ENCODE data around the gene BGLAP. TPM values are rescaled to one million over a fixed set of nuclear protein-coding genes. Genes with fewer than 3 reads are reported as not detected.

The BGLAP gene
- total RNA-seq, 6 experiments from 2014 or later: 0.44 to 1.5 (median 1.2) TPM; not detected in 2

DNA sequence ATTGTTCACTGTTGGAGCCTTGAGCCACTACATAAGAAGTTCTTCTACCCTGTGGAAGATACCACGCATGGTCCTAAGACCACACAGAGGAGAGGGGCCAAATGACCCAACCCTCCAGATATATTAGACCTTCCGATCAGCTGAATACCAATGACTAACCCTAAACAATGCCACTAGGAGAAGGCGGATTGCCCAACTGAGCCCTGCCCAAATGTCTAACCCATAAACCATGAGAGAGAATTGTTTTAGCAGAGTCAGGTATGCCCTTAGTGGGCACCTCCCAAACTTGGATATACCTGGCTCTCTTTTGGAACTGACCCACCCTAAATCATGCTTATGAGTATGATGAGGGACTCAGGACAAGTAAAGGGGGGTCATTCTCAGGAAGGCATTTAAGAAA is 28.3 kb downstream of the BGLAP start:
- Histone ChIP-seq H3K27me3 (no peaks in the 10 kb centered on the region), H3K36me3 (peaks cover 0 to 88% (median 42%) of the 10 kb centered on the region in 4 donors), H3K27ac (no peak overlapping the region), H3K4me3 (no peak overlapping the region), H3K4me1 (peaks cover 0 to 18% (median 0%) of the 10 kb centered on the region in 4 donors), H3K9me3 (no peaks in the 10 kb centered on the region)
- TF ChIP-seq CTCF (IDR thresholded peaks at IDR 0.05): no peak
- TF ChIP-seq POLR2A (IDR thresholded peaks at IDR 0.05): no peak
- 100% methylated on average over 2 of the region's 3 CpGs for WGBS (ENCODE audit: insufficient coverage, low coverage, low lambda C conversion rate, missing lambda C conversion rate)
- DNase-seq (no peak), ATAC-seq (no peak)
- intact Hi-C loops (cut with DNase I): no loop called here

GRCh38 chr1:156276532-156276931 is 34.5 kb downstream of the BGLAP start:
- no peak for TF ChIP-seq POLR2A (IDR thresholded peaks at IDR 0.05)
- TF ChIP-seq CTCF (IDR thresholded peaks at IDR 0.05): no peak
- Histone ChIP-seq H3K27me3 (no peaks in the 10 kb centered on the region), H3K4me3 (peak overlapping the region in 1 of 3 donors; percentile 8), H3K36me3 (peaks cover 9 to 60% (median 30%) of the 10 kb centered on the region in 4 donors), H3K4me1 (peaks cover 0 to 46% (median 5%) of the 10 kb centered on the region in 4 donors), H3K9me3 (no peaks in the 10 kb centered on the region), H3K27ac (peak overlapping the region in 1 of 3 donors; percentile 65)
- no peak for DNase-seq
- peak in 2 of 4 donors; percentile 53 to 63 for ATAC-seq
- intact Hi-C loops (cut with DNase I): no loop called here

DNA sequence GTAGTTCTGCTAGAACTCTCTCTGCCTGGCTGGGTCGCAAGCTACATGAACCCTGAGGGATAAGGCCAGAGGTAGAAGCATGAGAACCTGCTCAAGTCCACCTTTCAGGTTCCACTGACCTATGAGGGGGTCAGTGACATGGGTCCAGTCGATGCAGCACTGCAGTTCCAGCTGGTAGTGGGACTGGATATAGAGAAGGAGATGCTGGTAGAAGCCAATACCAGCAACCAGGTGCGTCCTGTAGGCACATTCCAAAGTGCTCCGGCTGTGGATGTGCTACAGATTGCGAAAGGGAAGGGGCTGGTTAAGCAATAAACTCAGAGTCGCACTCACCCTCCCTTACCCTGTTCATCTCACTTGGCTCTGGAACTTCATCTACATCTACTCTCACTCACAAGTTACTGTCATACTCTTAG is 35.0 kb downstream of the BGLAP start:
- peak; percentile 80 to 94 (median 90) for ATAC-seq
- Histone ChIP-seq H3K4me3 (peak overlapping the region in 1 of 3 donors; percentile 8), H3K27ac (peak overlapping the region in 1 of 3 donors; percentile 65), H3K27me3 (no peaks in the 10 kb centered on the region), H3K36me3 (peaks cover 9 to 56% (median 30%) of the 10 kb centered on the region in 4 donors), H3K9me3 (no peaks in the 10 kb centered on the region), H3K4me1 (peaks cover 0 to 46% (median 6%) of the 10 kb centered on the region in 4 donors)
- intact Hi-C loops (cut with DNase I): no loop called here
- peak; percentile 40 to 75 (median 73) for DNase-seq
- TF ChIP-seq POLR2A (IDR thresholded peaks at IDR 0.05) (no peak), CTCF (IDR thresholded peaks at IDR 0.05) (no peak)
- 29% methylated on average over 6 of the region's 6 CpGs for WGBS (ENCODE audit: insufficient coverage, low coverage, low lambda C conversion rate, missing lambda C conversion rate)

DNA sequence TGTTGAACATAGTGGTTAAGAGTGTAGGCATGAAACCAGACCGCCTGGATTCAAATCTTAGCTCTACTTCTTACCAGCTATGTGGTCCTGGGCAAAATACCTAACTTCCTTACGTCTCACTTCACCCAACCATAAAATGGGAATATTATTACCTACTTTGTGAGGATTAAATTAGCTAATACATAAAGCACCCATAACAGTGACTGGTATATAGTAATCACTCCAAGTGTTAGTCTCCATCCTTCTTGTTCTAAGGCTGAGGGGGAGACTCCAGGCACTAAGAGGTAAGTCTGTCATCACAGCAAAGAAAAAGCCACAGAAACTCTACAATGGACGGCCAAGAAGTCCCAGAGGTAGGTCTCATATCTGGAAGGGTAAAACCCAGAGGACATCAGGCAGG is 37.9 kb downstream of the BGLAP start:
- H3K9me3 ChIP-seq: no peaks in the 10 kb centered on the region
- WGBS (ENCODE audit: insufficient coverage, low coverage, low lambda C conversion rate, missing lambda C conversion rate): 85% methylated on average over 3 of the region's 3 CpGs
- no peak for ATAC-seq
- H3K27ac ChIP-seq: no peak overlapping the region
- no peak for DNase-seq
- H3K27me3 ChIP-seq: no peaks in the 10 kb centered on the region
- peaks cover 6 to 28% (median 13%) of the 10 kb centered on the region in 4 donors for H3K36me3 ChIP-seq
- H3K4me3 ChIP-seq: no peak overlapping the region
- intact Hi-C loops (cut with DNase I): no loop called here
- TF ChIP-seq POLR2A (IDR thresholded peaks at IDR 0.05) (no peak), CTCF (IDR thresholded peaks at IDR 0.05) (no peak)
- peaks cover 0 to 54% (median 9%) of the 10 kb centered on the region in 4 donors for H3K4me1 ChIP-seq
